K562 (cell line): ENCODE results near the gene TUBB2A. TPM values are rescaled to one million over a fixed set of nuclear protein-coding genes. Genes with fewer than 3 reads are reported as not detected.

Experiments
- ATF1 ChIP-seq, 2 experiments: fragments of 450-650 bp in 1 of 2; IDR thresholded peaks; 2 replicates each; pipeline ENCODE4 v1.6.1; 2016; ENCODE audit warnings: missing compliant biosample characterization in 1 of 2, missing genetic modification characterization in 1 of 2
- BACH1 ChIP-seq: fragments of 200-800 bp; sonication (Bioruptor generic); IDR thresholded peaks from 2 replicates; pipeline ENCODE4 v1.6.1; 2016; ENCODE audit warnings: missing genetic modification characterization, missing compliant biosample characterization
- BCLAF1 ChIP-seq, 2 experiments: fragments of 450-650 bp in 1 of 2; IDR thresholded peaks; 2 replicates each; pipeline ENCODE4 v1.6.1; 2011 to 2017; ENCODE audit warnings: low read depth in 2 of 2, antibody characterized with exemption in 1 of 2, borderline replicate concordance in 1 of 2, low read length in 1 of 2, mild to moderate bottlenecking in 1 of 2, mixed read lengths in 1 of 2; ENCODE audit not compliant: control insufficient read depth in 1 of 2
- CSDE1 ChIP-seq, 2 experiments: fragments of 450-650 bp; IDR thresholded peaks; 2 replicates each; pipeline ENCODE4 v1.6.1; 2016; ENCODE audit warnings: mild to moderate bottlenecking in 1 of 2
- FIP1L1 ChIP-seq: fragments of 200-400 bp; formaldehyde crosslinking; IDR thresholded peaks from 2 replicates; pipeline ENCODE4 v1.6.1; 2018; ENCODE audit warnings: mild to moderate bottlenecking, low read depth, low read length; ENCODE audit not compliant: poor library complexity, severe bottlenecking
- FOXO4 ChIP-seq: fragments of 450-650 bp; formaldehyde crosslinking; IDR thresholded peaks from 2 replicates; pipeline ENCODE4 v1.4.0; 2020; ENCODE audit warnings: mild to moderate bottlenecking, moderate library complexity
- KAT2B ChIP-seq: IDR thresholded peaks from one replicate; pipeline ENCODE4 v1.6.1; 2012; ENCODE audit warnings: low read depth, mild to moderate bottlenecking, control low read depth, inconsistent platforms, low read length, moderate library complexity
- LARP7 ChIP-seq: fragments of 450-650 bp; IDR thresholded peaks from 2 replicates; pipeline ENCODE4 v1.6.1; 2016
- RB1 ChIP-seq: fragments of 450-650 bp; IDR thresholded peaks from 2 replicates; pipeline ENCODE4 v1.6.1; 2017; ENCODE audit warnings: low read depth, mild to moderate bottlenecking
- RBM34 ChIP-seq: fragments of 200-400 bp; formaldehyde crosslinking; IDR thresholded peaks from 2 replicates; pipeline ENCODE4 v1.6.1; 2018; ENCODE audit warnings: low read length, borderline replicate concordance; ENCODE audit not compliant: insufficient read depth
- SRSF9 ChIP-seq: fragments of 200-400 bp; formaldehyde crosslinking; IDR thresholded peaks from 2 replicates; pipeline ENCODE4 v1.6.1; 2017; ENCODE audit warnings: low read depth, low read length, borderline replicate concordance
- TBP ChIP-seq: optimal IDR thresholded peaks from 2 replicates; pipeline ENCODE3; 2011; ENCODE audit warnings: low read depth, low read length, improper control_type of control experiment
- THRB ChIP-seq: fragments of 450-650 bp; formaldehyde crosslinking; conservative IDR thresholded peaks from 2 replicates; pipeline ENCODE4 v1.4.0; 2022; ENCODE audit warnings: mild to moderate bottlenecking, missing genetic modification characterization
- TRIM24 ChIP-seq, 2 experiments: fragments of 450-650 bp; IDR thresholded peaks; 2 replicates each; pipeline ENCODE4 v1.6.1; 2016
- XRCC5 ChIP-seq: fragments of 200-400 bp; formaldehyde crosslinking; IDR thresholded peaks from 2 replicates; pipeline ENCODE4 v1.6.1; 2017; ENCODE audit warnings: low read depth, mild to moderate bottlenecking, low read length
- ZNF77 ChIP-seq: fragments of 250-450 bp; sonication (Bioruptor Pico); IDR thresholded peaks from 2 replicates; pipeline ENCODE4 v1.5.0; 2020
- polyA plus RNA-seq, 8 experiments: library from polyadenylated mRNA; depleted of rRNA in 4 of 8; stranded (reverse) in 5 of 8; unstranded in 3 of 8; fragments of >200 nt; fragmentation: Nextera tagmentation in 2 of 8; fragmentation: Illumina TruSeq in 1 of 8; extraction: Ambion mirVana in 2 of 8; extraction: Trizol in 1 of 8; gene quantifications; 2 replicates each; pipeline versions ENCODE4 v1.2.1 to v1.2.3, GENCODE V29; 2011 to 2014; ENCODE audit warnings: inconsistent platforms in 1 of 8, missing spikeins in 1 of 8
- total RNA-seq, 7 experiments: library from RNA; depleted of rRNA in 6 of 7; stranded (reverse); fragments of >200 nt in 6 of 7; fragmentation: Illumina TruSeq in 2 of 7; extraction: Trizol in 2 of 7; gene quantifications; 2 replicates each; pipeline versions ENCODE4 v1.2.1 to v1.2.3, GENCODE V29; 2011 to 2021; ENCODE audit warnings: low replicate concordance in 1 of 7
- TF ChIP-seq, protein P1 (sequence below): sonication (generic); formaldehyde crosslinking; IDR thresholded peaks from 2 replicates; pipeline ENCODE4 v1.8.0; 2023; ENCODE audit warnings: mild to moderate bottlenecking, missing genetic modification reagents
- TF ChIP-seq, protein P2 (sequence below): fragments of 250-450 bp; sonication (Bioruptor Pico); IDR thresholded peaks from 2 replicates; pipeline ENCODE4 v1.4.0; 2020; ENCODE audit warnings: mild to moderate bottlenecking, moderate library complexity

TUBB2A gene
- total and polyA plus RNA-seq, 9 of the 15 experiments (the other 6 are each of a cell fraction or from before 2014, with no cell fraction given) = 3.6 to 92.1 (median 45.6) TPM

DNA sequence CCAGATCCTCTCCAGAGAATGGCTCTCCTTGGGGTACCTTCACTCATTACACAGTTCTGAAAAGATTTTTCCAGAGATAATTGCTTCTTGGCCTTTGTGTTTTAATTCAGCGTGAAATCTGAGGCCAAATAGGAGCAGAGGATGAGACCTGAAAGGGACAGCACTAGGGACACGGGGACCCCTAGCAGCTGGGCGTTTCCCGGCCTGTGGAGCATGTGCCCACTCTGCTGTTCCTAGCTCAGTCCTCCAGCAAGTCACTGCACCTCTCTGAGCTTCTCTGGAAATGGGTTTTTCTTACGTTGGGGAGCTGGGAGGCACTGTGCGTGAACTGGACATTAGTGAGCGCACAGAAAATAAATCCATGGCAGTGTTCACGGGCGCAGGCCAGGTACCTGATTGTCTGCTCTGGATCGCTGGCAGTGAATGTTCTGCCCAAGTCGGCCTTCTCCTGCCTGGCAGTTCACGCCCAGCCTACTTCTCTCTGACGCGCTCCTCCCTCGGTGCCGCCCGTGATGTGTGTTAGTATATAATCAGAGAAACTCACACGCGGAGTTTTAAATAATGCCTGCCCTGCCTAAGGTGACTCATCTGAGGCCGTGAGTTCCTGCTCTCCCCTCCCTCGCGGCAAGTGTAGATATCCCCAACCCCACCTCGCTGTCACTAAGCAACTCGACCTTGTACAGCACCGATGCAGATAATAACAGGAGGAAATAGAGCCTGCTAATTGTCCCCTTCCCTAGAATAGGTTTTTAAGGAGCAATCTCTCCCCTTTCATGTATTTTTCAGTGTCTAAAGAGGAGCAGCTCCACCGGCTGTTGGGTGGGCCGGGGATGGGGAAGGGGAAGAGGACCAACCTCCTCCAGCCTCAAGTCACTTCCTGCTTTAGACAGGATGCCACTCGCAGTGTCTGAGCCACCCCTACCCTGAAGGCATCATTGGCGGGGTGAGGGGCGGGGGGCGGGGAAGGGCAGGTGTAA, 2.7 kb upstream of the TUBB2A start (continued):
- TF ChIP-seq, protein P1, sequence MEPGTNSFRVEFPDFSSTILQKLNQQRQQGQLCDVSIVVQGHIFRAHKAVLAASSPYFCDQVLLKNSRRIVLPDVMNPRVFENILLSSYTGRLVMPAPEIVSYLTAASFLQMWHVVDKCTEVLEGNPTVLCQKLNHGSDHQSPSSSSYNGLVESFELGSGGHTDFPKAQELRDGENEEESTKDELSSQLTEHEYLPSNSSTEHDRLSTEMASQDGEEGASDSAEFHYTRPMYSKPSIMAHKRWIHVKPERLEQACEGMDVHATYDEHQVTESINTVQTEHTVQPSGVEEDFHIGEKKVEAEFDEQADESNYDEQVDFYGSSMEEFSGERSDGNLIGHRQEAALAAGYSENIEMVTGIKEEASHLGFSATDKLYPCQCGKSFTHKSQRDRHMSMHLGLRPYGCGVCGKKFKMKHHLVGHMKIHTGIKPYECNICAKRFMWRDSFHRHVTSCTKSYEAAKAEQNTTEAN (CRISPR knock-in tag) = no peak
- TF ChIP-seq TRIM24 (IDR thresholded peaks at IDR 0.05) (no peak), FOXO4 (CRISPR knock-in tag) (no peak), FIP1L1 (no peak), KAT2B (no peak), TBP (peak; percentile 86), XRCC5 (peak; percentile 35), LARP7 (no peak), SRSF9 (no peak), BCLAF1 (IDR thresholded peaks at IDR 0.05; ENCODE audit: borderline replicate concordance in 1 of 2, control insufficient read depth in 1 of 2, low read depth in 2 of 2, low read length in 1 of 2) (no peak; a peak in 1 of 4 replicates), THRB (CRISPR knock-in tag) (no peak), BACH1 (tag) (no peak), CSDE1 (IDR thresholded peaks at IDR 0.05) (no peak), ATF1 (CRISPR knock-in tag; IDR thresholded peaks at IDR 0.05) (no peak), ATF1 (tag; IDR thresholded peaks at IDR 0.05) (peak; percentile 80), RBM34 (no peak), RB1 (no peak; the same call in 1 of the 2 replicates), ZNF77 (CRISPR knock-in tag) (no peak)
- TF ChIP-seq, protein P2, sequence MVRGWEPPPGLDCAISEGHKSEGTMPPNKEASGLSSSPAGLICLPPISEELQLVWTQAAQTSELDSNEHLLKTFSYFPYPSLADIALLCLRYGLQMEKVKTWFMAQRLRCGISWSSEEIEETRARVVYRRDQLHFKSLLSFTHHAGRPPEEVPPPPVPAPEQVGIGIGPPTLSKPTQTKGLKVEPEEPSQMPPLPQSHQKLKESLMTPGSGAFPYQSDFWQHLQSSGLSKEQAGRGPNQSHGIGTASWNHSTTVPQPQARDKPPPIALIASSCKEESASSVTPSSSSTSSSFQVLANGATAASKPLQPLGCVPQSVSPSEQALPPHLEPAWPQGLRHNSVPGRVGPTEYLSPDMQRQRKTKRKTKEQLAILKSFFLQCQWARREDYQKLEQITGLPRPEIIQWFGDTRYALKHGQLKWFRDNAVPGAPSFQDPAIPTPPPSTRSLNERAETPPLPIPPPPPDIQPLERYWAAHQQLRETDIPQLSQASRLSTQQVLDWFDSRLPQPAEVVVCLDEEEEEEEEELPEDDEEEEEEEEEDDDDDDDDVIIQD (CRISPR knock-in tag) = no peak
